ENCODE measurements around the gene CPLANE2.
A peak's percentile ranks its signal among the peaks of the same experiment; 100 is the strongest.
"Not testable (repeated sequence)": the region's sequence is repeated elsewhere in the genome, so short reads cannot be mapped to it uniquely, and the experiment has no call there.

Gene CPLANE2

DNA sequence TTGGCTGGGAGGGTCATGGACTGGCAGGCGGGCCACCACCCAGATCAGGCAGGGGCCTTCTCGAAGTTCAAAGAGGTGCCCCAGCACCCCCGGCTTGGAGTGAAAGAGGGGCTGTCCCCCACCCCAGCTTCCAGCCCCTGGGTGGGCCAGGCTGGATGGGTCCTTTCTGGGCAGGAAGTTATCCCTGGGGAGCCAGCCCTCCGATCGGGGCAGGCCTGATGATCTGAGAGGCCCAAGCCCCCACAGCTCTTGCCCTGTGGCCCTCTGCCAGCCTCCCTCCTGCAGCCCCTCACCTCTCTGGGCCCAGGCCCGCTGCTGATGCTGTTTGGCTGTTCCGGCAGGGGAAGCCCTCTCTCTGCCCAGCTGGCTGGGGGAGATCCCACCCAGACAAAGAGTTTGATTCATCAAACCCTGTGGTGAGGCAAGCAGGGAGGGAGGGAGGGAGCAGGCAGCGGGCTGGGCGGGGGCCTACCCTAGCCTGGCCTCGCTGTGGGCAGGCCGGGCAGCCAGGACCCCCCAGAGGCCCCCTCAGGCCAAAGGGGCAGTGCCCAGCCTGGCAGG is 27.1 kb downstream of the CPLANE2 start:
- DNase-seq (ENCODE audit: low read depth in 2 of 2), result no peak

DNA sequence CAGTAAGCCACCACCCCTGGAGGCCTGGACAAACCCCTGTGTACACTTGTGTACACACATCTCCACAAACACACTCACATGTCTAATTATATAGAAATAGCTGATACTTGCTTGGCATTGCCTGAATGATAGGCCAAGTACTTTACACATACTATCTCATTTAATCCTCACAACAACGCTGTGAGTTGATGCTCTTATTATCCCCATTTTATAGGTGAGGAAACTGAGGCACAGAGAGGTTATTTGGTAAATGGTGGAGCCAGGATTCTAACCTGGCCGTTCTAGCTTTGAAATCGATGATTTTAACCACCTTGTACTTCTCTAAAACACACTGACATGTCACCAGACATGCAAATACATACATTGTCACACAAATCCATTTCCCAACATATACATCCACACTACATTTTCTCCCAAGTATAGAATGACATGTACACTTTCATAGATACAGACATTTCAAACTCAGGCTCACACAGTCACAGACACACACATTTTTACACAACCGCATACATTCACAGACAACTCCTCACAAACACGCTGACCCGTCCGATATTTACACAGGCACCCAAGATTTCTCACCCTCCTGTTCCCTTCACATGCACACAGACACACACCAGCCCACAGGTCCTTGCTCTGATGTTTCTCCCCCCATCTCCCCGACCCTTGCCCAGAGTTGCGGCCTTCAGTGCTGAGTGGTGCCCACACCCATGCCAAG is 27.7 kb downstream of the CPLANE2 start:
- DNase-seq (ENCODE audit: low read depth in 2 of 2), result no peak

DNA sequence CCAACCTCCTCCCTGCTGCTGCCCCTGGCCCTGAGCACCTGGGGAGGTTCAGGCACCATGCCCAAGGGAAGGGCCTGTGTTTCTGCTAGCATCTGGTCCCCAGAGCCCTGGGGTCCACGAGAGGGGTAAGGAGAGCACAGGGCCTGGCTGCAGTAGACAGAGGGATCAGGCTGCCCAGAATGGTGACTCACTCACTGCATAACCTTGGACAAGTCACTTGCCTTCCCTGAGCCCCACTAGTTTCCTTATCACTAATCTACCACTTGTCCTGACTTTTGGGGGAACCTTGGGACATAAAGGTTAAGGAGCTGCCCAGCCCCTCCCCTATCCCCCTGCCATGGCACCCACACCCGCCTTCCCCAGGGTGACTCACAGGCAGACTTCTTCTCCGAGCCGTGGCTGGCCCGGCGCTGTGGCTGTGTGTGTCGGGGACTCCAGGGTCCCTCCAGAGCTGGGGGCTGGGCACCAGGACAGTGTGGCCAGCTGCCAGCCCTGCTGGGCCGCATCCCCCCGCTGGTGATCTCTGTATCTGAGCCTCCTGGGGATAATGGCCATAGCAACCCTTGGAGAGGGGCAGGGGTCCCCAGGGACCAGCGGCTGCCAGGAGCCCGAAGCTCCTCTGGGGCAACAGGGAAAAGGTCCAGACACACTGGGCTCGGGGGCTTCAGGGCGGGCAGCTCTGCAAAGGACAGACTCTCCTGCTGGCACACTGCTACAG is 28.6 kb downstream of the CPLANE2 start:
- no peak for DNase-seq (ENCODE audit: low read depth in 2 of 2)

DNA sequence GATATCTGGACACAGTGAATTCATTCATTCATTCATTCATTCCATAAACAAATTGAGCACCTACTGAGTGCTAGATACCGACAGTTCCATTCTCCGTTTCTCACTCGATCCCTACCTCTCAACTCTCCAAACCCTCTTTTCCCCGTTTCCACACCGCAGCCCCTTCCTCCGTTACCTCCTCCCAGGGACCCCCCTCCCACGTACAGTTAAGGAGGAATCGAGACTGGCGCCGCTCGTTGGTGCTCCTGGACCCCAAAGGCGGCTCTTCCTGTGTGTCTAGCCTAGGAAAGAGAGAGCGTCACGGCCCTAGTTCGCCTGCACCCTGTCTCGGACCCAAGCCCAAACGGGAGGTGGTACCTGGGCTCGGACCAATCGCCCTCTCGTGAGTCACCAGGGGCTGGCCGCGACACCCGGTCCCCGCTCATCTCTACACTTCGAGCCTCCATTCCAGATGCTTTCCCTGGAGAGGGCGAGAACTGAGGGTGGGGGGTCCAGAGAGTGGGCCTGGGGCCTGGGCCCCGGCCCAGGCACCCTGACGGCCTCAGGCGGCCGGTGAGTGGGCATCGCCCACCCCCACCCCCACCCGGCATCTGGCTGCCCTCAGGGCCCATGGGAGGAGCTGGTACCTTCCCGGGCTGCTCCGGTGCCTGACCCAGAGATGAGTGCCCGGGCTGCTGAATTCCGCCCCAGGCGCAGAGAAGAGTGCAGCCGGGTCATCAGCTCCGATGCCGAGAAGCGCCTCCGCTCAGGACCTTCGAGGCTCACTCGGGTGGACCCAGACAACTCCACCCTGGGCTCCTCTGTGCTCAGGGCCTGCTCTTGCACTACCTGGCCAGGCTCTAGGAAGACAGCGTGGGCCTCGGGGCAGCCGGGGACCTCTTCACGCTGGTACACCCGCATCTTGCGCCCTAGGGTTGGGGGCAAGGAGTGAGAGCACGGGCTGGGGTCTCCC is 29.4 kb downstream of the CPLANE2 start:
- DNase-seq (ENCODE audit: low read depth in 2 of 2), result no peak

DNA sequence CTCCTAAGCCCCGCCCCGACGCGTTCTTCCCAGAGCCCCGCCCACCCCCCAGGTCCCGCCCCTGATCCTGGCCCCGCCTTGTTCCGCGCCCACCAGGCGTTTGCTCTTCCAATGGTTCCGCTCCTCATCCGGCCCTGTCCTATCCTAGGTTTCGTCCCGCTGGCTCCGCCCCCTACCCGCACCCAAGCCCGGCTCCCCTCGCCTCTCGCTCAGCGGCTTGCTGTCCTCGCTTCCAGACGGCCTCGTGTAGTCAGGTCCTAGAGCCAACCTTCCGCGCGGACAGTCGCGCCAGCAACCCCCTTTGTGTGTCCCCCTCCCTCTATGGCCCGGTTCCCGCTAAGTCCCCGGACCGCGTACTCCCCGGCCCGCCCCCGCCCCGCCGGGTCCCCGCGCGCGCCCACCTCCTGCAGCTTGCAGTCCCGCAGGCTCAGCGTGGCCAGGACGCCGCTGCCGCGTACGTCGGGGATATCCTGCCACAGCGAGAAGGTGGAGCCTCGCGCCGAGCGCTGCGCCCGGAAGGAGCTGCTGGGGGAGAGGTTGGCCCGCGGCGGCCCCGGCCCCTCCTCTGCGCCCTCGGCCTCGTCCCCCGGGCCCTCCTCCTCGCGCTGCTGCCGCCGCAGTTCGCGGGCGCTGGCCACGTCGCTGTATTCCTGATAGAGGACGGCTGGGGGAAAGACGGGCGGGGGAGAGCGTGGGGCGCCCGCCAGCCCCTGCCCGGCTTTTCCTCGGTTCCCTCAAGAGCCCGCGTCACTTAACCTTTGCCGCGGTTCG is 30.3 kb downstream of the CPLANE2 start:
- DNase-seq (ENCODE audit: low read depth in 2 of 2), result peak; percentile 97

DNA sequence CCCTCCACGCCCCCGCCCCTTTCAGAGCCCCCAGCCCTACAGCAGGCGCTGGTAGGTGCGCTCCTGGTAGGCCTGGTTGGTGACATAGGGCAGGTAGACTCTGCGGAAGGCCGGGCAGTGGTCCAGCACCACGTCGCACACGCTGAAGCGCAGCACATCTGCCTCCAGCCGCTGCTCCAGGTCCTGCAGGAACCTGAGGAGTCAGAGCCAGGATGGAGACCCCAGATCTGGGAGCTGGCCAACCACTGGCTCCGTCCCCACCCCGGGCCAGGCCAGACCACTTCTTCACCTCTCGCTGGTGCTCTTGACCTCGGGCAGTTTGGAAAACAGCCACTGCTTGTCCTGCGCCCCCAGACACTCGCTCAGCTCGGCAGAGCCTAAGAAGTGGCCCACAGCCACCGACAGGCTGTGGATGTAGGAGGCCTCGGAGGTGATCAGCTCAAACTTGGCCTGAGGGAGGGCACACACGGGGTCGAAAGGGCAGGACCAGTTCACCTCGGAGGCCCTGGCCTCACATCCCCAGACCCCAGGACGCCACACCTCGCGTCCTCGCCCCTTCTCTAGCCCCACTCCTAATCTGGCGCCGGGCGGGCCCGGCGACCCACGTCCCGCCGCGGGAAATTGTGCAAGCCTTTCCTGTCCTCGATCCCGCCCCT is 31.0 kb downstream of the CPLANE2 start:
- DNase-seq (ENCODE audit: low read depth in 2 of 2), result no peak

DNA sequence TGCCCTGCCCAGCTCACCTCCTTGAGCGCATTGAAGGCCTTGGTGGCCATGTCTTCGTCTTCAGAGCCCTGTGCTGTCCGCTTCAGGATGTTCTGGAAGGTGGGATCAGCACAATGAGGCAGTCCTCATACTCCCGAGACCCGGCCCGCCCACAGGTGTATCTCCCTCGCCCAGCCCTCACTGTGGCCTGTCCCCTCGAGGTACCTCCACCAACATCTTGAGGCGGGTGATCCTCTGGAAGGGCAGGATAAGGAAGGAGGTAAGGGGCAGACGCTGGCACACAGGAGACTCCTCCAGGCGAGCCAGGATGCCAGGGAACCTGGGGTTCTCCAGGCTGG is 31.7 kb downstream of the CPLANE2 start:
- DNase-seq (ENCODE audit: low read depth in 2 of 2), result no peak

DNA sequence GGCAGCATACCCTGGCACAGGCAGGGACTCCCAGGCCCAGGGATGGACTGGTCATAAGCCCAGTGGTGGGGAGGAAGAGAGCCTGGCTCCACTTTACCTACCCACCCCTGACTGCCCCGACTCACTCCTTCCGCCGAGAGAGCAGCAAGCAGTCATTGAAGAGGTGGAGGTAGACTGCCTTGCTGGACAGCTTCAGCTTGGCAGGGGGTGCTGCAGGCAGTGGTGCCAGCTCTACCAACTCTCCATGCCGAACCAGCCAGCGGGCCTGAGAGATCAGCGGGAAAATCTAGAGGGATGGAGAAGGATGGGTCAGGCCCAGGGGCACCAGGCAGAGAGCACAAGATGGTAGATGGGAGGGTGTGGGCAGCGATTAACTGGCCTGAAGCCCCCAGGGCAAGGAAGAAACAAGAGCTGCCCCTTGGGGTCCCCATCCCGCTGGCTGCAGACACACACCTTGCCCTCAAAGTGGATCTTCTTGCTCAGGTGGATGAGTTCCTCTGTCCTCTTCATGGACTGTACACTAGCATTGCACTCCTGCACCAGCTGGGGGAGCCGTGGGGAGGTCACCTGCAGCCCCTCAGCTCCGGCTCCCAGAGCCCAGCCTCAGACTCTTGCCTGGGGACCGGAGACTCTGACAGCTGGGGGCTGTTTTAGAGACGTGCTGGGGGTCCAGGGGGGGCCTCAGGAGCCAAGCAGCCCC is 32.2 kb downstream of the CPLANE2 start:
- DNase-seq (ENCODE audit: low read depth in 2 of 2), result no peak

DNA sequence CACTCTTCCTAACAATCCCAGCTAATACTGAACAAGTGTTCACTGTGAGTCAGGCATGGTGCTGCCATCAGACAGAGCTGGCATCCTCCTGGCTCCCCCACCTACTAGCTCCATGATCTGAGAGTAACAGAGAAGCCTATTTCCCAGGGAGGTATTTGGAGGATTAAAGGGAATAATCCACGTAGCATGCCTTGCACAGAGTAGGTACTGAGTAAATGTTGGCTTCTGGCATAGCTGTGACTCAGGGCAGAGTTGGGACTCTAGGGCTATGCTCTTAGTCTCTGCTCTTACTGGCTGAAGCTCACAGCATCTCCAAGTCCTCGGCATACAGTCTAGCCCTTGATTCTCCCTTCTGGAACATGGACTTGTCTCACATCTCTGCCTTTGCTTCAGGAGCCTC is 32.8 kb downstream of the CPLANE2 start:
- DNase-seq (ENCODE audit: low read depth in 2 of 2), result no peak

DNA sequence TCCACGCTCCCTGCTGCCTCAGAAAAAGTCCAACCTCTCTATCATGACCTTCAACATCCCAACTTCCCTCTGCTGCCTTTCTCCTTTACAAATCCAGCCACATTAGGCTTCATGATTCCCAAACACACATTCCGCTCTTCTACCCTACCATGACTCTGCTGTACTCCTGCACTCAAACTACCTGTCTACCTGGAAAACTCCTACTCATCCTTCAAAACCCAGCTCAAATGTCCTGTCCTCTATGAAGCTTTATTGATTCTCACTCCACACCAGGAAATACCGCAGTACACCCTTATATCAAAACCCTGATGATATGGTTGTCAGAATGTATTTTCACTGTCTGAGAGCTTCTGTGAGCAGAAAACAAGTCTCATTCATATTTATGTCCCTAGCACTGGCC is 33.4 kb downstream of the CPLANE2 start:
- DNase-seq (ENCODE audit: low read depth in 2 of 2), result no peak

DNA sequence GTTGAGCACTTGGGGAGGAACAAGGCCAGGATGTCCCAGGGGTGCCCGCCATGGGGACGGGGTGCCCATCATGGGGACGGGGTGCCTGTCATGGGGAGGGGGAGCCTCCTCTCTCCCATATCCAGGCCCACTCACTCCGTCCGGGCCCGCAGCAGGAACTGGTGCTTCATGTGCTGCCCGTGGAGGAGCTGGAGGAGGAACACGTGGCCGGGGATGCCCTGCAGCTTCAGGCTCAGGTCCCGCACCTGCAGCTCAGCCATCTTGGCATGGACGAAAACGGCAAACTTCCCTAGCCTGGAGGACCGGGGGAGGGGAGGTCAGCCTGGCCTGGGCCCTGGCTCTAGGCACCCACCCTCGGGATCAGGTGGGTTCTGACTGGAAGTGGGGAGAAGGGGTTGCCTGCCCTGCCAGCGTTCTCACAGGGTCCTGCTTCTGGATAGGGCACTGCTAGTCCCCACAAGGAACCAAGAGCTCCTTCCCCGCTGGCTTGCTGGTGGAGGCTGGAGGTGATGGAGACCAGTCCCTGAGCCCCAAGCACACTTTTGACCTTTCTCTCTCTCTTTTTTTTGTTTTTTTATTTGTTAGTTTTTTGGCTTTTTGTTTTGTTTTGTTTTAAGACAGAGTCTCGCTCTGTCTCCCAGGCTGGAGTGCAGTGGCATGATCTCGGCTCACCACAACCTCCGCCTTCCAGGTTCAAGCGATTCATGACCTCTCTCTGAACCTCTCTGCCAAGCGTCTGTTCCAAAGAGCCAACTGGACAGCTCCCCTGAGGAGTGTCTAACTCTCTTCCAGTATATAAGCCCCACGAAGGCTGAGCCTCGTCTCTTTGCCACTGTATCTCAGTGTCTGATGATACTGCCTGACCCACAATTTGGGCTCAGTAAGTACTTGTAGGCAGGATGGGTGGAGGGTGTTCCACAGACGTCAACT is 34.4 kb downstream of the CPLANE2 start:
- DNase-seq (ENCODE audit: low read depth in 2 of 2), result no peak

DNA sequence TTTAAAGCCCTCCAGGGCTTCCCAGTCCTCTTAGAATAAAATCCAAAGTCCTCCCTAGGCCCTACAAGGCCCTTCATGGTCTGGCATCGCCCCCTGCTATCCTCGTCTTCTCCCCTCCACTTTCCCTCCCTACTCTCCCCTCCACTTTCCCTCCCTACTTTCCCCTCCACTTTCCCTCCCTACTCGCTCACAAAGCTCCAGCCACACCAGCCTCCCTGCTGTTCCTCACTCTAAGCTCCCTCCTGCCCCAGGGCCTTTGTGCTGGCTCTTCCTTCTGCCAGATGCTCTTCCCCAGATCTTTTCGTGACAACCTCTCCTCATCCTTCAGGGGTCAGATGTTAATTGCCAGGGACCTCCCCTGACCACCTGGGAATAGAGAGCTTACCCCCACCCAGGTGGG is 37.3 kb downstream of the CPLANE2 start:
- DNase-seq (ENCODE audit: low read depth in 2 of 2), result no peak

DNA sequence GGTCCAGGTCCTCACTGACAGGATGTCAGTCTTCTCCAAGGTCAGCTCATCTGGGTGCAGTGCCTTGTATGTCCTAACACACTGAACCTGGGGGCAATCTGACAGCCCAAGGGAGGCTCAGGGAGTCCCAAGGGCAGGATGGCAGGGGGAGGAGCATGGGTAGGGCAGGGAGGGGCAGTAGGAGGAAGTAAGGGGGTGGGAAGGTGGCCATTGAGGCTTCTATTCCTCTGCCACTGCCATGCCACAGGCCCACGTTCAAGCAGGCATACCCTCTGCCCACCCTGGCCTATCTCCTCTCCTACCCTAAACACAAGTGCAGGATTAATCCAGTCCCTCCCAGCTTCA is 37.9 kb downstream of the CPLANE2 start:
- DNase-seq (ENCODE audit: low read depth in 2 of 2), result no peak

DNA sequence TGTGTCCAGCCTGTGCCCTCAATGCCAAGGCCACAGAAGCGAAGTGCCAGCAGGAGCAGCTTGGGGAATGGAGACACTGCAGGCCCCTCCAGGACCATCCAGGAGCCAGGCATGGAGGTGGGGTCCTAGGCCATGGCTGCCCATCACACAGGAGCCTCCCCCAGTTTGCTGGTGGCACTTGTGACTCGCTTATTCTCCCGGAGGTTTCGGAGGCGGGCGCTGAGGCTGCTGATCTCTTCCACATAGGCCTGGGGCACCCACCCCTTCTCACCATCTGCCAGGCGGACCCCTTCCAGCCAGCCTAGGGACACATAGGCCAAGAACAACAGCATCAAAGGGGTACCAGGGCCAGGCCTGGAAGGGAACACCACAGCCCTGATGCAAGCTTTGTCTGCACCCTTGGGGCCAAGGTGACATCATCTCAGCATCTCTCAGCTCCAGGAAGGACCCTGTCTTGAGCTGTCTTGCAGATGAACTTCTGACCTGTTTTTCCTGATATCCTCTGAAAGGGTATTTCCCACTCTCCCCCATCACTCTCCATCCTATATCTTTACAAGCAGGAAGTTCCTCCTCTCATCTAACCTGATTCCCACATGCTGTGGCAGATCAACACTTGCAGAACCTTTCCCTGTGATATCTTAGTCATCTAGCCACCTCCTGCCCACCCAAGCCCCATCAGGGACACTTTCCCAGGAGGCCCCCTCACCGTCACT is 38.4 kb downstream of the CPLANE2 start:
- DNase-seq (ENCODE audit: low read depth in 2 of 2), result no peak

DNA sequence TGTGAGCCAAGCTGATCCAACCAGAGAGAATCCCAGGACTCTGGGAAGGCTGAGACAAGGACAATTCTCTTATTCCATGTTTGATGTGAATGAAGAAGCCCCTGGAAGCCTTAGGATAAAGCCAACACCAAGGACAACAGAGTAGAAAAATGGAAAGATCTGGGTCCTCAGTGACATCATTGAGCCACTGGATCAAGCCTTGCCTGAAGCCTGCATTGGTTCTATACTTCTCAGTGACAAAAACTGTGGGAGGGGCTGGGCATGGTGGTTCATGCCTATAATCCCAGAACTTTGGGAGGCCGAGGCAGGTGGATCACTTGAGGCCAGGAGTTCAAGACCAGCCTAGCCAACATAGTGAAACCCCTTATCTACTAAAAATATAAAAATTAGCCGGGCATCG is 40.1 kb downstream of the CPLANE2 start:
- no peak for DNase-seq (ENCODE audit: low read depth in 2 of 2)

DNA sequence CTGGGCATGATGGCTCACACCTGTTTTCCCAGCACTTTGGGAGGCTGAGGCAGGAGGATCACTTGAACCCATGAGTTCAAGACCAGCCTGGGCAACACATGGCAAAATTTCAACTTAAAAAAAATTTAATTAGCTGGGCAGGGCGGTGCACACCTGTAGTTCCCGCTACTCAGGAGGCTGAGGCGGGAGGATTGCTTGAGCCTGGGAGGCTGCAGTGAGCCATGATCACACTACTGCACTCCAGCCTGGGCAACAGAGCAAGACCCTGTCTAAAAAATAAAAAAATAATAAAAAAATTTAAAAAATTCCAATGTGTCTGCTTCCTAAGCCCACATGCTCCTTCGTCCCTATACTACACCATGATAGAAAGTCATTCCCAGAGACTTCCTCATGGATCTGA is 40.8 kb downstream of the CPLANE2 start:
- DNase-seq (ENCODE audit: low read depth in 2 of 2), result not testable (repeated sequence)

DNA sequence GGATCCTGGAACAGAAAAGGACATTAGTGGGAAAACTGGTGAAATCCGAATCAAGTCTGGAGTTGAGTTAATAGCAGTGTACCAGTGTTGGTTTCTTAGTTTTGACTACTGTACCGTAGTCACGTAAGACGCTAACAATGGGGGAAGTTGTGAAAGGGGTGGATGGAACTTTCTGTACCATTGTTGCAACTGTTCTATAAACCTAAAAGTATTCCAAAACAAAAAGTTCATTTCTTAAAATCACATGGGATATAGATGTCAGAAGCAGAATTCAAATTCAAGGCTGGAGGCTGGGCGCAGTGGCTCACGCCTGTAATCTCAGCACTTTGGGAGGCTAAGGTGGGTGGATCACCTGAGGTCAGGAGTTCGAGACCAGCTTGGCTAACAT is 41.5 kb downstream of the CPLANE2 start:
- DNase-seq (ENCODE audit: low read depth in 2 of 2), result no peak

DNA sequence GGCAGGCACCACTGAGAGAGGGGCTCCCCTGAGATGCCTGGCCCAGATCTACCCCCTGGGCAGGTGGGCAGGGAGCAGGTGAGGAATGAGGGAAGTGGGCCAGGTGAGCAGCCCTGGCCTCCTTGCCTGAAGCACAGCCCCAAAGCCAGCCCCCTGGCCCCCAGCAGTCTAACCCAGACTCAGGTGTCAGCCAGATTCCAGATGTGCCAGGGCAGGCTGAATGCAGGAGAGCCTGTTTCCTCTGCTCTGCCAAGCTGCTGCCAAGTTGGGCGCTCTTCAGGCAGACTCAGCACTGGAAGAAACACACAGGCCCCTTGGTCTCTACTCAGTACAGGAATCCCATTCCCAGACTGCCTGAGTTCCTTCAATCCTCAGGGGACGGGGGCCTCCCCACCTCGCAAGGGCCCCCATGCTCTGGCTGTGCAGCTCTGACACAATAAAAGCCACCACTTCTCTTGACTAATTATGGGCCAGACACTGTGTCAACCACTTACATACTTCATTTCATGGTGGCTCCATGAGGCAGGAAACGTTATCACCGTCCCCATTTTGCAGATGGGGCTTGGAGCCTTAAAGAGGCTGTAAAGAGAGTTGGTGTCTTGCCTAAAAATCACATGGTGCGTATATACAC is 45.0 kb downstream of the CPLANE2 start:
- DNase-seq (ENCODE audit: low read depth in 2 of 2), result no peak

Data from fibroblast of skin of left quadriceps (primary cell).